Astrocyte of the cerebellum (primary cell): ENCODE data around the gene PIK3C2B.

ENCODE experiments used
- DNase-seq: peaks from one replicate; pipeline ENCODE4 v3.0.0-alpha.2; 2011; ENCODE audit warnings: low read depth
- H3K4me3 ChIP-seq: 2 replicates; pipeline ENCODE4 v1.5.1; 2011; ENCODE audit warnings: mild to moderate bottlenecking, low read depth, low read length, moderate library complexity
- in situ Hi-C: cut with HindIII; loops from 2 replicates; pipeline ENCODE4 v1.10.0; 2017; ENCODE audit warnings: low sequenced_read_pairs
- TF ChIP-seq, protein P1 (sequence below): IDR thresholded peaks from 2 replicates; pipeline ENCODE4 v1.5.1; 2012; ENCODE audit warnings: low read length, low read depth, moderate library complexity, mild to moderate bottlenecking; ENCODE audit errors: missing control alignments

The PIK3C2B gene

DNA sequence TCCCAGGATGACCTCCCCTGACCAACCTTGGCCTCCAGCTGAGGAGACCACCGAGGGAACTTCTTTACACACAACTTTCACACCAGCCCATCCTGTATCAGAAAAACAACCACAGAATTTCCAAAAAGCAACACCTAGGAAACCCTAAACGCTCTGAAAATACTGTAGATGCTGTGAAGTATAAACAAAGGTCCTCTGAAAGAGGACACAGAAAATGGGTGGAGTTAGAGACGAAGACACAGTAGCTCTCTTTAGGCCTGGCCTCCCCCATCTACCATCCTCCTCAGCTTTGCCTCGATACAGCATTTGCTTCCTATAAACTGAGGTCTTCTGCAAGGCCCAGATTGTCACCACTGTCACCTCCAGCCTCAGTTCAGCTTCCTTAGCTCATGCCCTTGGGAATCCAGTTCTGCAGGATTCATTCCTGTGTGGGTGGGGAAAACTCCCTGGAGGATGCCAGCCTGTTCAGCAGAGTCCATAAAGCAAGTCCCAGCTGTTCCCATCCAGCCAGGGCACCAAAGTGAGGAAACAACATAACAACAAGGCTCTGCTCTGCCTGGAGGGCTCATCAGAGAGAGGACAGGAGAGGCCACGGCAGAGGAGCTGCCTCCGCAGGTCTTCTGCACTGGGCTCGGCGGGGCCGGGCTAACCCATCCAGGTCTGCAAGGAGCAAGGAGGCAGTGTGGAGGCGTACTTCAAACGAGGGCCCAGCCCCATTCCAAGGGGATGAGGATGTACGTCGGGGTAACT is 15.0 kb downstream of the PIK3C2B start:
- no peak overlapping the region for H3K4me3 ChIP-seq
- DNase-seq = no peak
- TF ChIP-seq, protein P1, sequence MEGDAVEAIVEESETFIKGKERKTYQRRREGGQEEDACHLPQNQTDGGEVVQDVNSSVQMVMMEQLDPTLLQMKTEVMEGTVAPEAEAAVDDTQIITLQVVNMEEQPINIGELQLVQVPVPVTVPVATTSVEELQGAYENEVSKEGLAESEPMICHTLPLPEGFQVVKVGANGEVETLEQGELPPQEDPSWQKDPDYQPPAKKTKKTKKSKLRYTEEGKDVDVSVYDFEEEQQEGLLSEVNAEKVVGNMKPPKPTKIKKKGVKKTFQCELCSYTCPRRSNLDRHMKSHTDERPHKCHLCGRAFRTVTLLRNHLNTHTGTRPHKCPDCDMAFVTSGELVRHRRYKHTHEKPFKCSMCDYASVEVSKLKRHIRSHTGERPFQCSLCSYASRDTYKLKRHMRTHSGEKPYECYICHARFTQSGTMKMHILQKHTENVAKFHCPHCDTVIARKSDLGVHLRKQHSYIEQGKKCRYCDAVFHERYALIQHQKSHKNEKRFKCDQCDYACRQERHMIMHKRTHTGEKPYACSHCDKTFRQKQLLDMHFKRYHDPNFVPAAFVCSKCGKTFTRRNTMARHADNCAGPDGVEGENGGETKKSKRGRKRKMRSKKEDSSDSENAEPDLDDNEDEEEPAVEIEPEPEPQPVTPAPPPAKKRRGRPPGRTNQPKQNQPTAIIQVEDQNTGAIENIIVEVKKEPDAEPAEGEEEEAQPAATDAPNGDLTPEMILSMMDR = no peak
- in situ Hi-C loops = no loop called here

DNA sequence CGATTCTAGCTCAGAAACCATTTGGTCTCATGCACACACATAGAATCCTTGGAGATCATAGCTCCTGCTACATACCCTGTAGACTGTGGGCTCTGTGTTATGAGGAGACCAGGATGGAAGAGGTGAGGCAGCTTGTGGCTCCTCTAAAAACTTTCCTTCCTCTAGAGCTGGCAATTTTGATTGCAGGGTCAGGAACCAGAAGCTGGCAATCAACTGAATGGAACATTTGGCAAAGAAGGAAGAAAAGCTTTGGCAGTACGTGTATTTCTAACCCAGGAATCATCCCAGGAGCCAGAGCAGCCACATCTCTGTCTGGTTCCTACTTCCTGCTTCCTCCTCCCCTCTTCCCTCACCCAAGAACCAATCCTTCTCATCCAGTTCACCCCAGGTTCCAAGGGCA is 15.7 kb downstream of the PIK3C2B start:
- no peak overlapping the region for H3K4me3 ChIP-seq
- in situ Hi-C loops = no loop called here
- DNase-seq = no peak
- TF ChIP-seq, protein P1 = no peak

DNA sequence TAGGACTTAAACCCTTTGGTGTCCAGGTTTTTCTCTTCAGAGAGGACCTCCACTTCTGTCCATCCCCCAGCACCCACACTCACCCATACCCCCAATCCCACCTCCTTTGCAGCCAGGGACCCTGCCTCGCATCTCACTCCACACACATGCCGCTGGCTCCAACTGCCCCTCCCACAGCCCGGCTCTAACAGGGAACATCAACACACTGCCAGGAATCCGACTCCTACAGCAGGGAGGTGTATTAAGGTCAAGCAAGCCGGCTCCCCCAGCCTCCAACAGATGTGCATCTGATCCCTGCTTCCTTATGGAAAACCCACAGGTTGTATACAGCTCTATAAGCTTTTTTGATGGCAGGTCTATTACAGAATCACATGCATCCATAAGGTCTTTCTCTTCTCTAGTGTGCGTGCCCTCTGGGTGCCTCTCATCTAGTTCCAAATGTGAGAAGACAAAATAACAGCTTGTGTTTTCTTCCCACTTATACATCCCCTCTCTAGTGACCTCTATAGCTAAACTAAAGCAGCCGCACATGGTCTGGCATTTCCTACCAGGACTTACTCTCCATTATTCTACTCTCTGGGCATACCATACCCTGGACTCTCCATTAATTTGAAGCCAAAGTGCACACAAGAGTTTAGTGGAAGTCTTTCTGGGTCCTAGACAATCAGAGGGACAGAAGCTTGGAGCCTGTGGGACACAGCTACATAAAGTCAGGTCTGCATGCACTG is 16.3 kb downstream of the PIK3C2B start:
- DNase-seq = no peak
- in situ Hi-C loops = no loop called here
- H3K4me3 ChIP-seq = no peak overlapping the region
- TF ChIP-seq, protein P1 = no peak

DNA sequence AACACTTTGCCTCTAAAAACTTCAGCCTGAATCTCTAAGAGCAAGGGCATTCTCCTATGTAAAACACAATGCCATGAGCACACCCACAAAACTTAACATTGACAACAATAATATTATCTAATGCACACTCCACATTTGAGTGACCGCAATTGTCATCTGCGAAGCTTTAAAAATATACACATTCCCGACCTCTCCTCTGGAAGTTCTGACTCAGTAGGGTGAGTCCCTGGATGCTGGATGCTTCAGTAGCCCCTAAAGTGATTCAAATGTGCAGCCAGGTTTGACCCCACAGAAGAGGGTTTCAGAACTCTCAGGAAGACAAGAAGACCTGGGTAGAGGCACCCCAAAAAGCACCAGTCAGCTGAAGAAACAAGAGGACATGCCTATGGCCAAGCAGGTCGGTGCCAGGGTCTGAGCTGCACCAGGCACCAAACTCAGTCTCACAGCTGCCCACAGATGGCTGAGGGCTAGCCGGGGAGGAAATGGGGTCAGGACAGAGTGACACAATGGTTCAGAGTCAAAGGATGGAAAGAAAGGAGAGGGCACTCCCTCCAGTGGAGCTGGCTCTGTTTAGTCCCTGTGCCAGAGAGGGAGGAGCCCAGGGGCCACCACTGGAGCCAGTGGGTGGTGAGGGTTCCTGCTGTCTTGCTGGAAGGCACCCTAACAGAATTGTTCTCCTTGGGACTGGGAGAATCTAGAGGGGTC is 17.4 kb downstream of the PIK3C2B start:
- no peak overlapping the region for H3K4me3 ChIP-seq
- TF ChIP-seq, protein P1 = no peak
- DNase-seq = no peak
- in situ Hi-C loops = no loop called here

DNA sequence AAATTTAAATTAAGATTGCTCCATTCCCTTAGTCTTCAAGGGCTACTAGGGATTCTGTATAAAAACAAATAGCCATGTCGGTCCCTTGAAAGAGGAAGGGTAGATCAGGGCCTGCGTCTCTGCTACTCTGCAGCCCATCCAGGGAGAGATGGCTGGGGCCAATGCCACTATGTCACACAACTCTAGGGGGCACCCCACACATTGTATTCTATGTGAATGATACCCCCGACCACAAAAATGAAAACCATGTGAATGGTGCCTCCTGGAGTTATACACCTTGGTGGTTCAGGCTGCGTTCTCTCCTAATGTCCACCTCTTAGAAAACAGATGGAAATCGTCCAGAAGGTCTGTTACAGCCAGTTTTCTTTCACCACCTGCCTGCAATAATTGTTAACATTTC is 18.0 kb downstream of the PIK3C2B start:
- TF ChIP-seq, protein P1 = no peak
- DNase-seq = no peak
- no peak overlapping the region for H3K4me3 ChIP-seq
- in situ Hi-C loops = no loop called here

DNA sequence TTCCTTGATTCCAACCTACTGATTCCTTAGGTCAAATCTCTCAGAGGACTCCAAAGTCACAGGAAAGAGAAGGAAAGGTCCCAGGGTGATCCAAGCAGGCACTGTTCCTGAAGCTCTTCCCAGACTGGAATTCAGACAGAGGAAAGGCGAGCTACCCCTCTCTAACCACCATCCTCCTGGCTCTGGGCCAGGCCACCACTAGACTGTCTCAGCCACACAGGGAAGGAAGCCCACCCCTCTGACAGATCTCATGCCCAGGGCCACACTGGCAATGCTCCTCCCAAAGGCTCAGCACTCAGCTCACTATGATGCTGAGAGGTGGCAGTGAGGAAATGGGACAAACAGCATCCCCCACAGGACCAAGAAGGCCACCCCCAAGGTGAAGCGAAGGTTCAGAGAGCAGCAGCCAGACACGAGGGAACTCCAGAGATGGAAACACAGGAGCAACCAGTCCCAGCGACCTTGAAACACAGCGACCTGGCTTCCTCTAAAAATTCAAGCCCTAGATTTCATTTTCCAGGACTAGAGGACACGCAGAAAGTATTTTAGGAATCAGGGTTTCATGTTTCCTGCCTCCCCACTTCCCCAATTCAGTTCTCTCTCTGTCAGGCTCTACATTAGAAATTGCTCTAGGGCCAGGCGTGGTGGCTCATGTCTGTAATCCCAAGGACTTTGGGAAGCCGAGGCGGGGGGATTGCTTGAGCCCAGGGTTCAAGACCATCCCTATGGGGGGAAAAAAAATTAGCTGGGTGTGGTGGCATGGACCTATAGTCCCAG is 18.8 kb downstream of the PIK3C2B start:
- H3K4me3 ChIP-seq = no peak overlapping the region
- in situ Hi-C loops = no loop called here
- TF ChIP-seq, protein P1 = no peak
- DNase-seq = no peak
